Stimulated activated CD8-positive, alpha-beta memory T cell treated with anti-CD3 and anti-CD28 coated beads, Interleukin-12 subunit alpha, Interleukin-12 subunit beta, amount 100 ng/mL, for 4 hours (primary cell): ENCODE measurements around the gene MLXIP.
"Not testable (repeated sequence)": the region's sequence is repeated elsewhere in the genome, so short reads cannot be mapped to it uniquely, and the experiment has no call there.

Experiments
- DNase-seq: peaks from one replicate; pipeline ENCODE4 v3.0.0-alpha.2; 2020; ENCODE audit warnings: low read depth

The MLXIP gene

GRCh38 chr12:122078141-122079032, at the start of gene MLXIP:
Gene MLXIP (plus strand): TSS chr12:122078756. CDS start chr12:122078854, 98 bp downstream.
- DNase-seq: peak; percentile 84

- peak; percentile 28 for DNase-seq
Observed at GRCh38 chr12:122028905-122029560, 49.5 kb upstream of the MLXIP start.

- DNase-seq: no peak
Observed at GRCh38 chr12:122029620-122030423, 48.7 kb upstream of the MLXIP start.

- no peak for DNase-seq
Observed at GRCh38 chr12:122030424-122031035, 48.0 kb upstream of the MLXIP start.

- DNase-seq: peak; percentile 24
Observed at GRCh38 chr12:122031342-122032216, 47.0 kb upstream of the MLXIP start.

GRCh38 chr12:122032580-122032979, 46.0 kb upstream of the MLXIP start:
- DNase-seq: no peak

GRCh38 chr12:122035292-122035691, 43.3 kb upstream of the MLXIP start:
- DNase-seq: no peak

GRCh38 chr12:122036153-122036552, 42.4 kb upstream of the MLXIP start:
- no peak for DNase-seq

GRCh38 chr12:122040579-122041386, 37.8 kb upstream of the MLXIP start:
- no peak for DNase-seq

GRCh38 chr12:122041458-122041857, 37.1 kb upstream of the MLXIP start:
- DNase-seq: not testable (repeated sequence)

GRCh38 chr12:122042910-122043309, 35.6 kb upstream of the MLXIP start:
- no peak for DNase-seq

GRCh38 chr12:122043476-122043875, 35.1 kb upstream of the MLXIP start:
- DNase-seq: no peak

GRCh38 chr12:122045262-122045661, 33.3 kb upstream of the MLXIP start:
- no peak for DNase-seq

GRCh38 chr12:122046145-122046544, 32.4 kb upstream of the MLXIP start:
- DNase-seq: no peak

- no peak for DNase-seq
Observed at GRCh38 chr12:122048151-122048550, 30.4 kb upstream of the MLXIP start.

GRCh38 chr12:122049827-122050226, 28.7 kb upstream of the MLXIP start:
- DNase-seq: no peak

GRCh38 chr12:122050706-122051105, 27.9 kb upstream of the MLXIP start:
- no peak for DNase-seq

- DNase-seq: no peak
Observed at GRCh38 chr12:122051231-122051876, 27.2 kb upstream of the MLXIP start.

GRCh38 chr12:122052285-122052684, 26.3 kb upstream of the MLXIP start:
- no peak for DNase-seq
